Muscle of leg (tissue), 11 donors: ENCODE data around the gene SMCO1. TPM values are rescaled to one million over a fixed set of nuclear protein-coding genes. Genes with fewer than 3 reads are reported as not detected.
"Not testable (repeated sequence)": the region's sequence is repeated elsewhere in the genome, so short reads cannot be mapped to it uniquely, and the experiment has no call there.

Experiments
- DNase-seq: peaks from one replicate; pipeline ENCODE4 v3.0.0; 2013
- H3K27ac ChIP-seq: one replicate; pipeline ENCODE4 v1.5.1; 2013; ENCODE audit warnings: mild to moderate bottlenecking, low read length, control low read depth
- H3K27me3 ChIP-seq: one replicate; pipeline ENCODE4 v1.6.1; 2013; ENCODE audit warnings: low read length; ENCODE audit not compliant: control insufficient read depth, insufficient read depth
- H3K36me3 ChIP-seq: one replicate; pipeline ENCODE4 v1.6.1; 2013; ENCODE audit warnings: low read length; ENCODE audit not compliant: control insufficient read depth, insufficient read depth
- H3K4me1 ChIP-seq: one replicate; pipeline ENCODE4 v1.6.1; 2013; ENCODE audit warnings: low read length; ENCODE audit not compliant: control insufficient read depth, insufficient read depth
- H3K4me3 ChIP-seq: one replicate; pipeline ENCODE4 v1.5.1; 2013; ENCODE audit warnings: low read length, control low read depth
- H3K9me3 ChIP-seq: replicated peaks from 2 replicates; pipeline ENCODE4 v1.6.1; 2013; ENCODE audit warnings: low read depth, low read length; ENCODE audit not compliant: control insufficient read depth
- WGBS: methylation state at CpG from one replicate; pipeline ENCODE4 v1.1.5; 2013; ENCODE audit warnings: missing lambda C conversion rate; ENCODE audit not compliant: insufficient coverage; 5-methylcytosine and 5-hydroxymethylcytosine counted together
- polyA plus RNA-seq, 8 donors: library from polyadenylated mRNA; unstranded; fragments of 120-200 nt; gene quantifications; one replicate each; pipeline versions ENCODE4 v1.2.1 to v1.2.3, GENCODE V29; 2013; ENCODE audit warnings: inconsistent platforms in 1 of 8, low replicate concordance in 1 of 8; ENCODE audit not compliant: insufficient read length in 8 of 8, insufficient read depth in 1 of 8
- total RNA-seq: library from RNA; stranded (reverse); fragments of 120-200 nt; gene quantifications from one replicate; pipeline ENCODE4 v1.2.4, GENCODE V29; 2013

SMCO1 gene
- total and polyA plus RNA-seq, 9 donors: 1.2 to 4.1 (median 1.8) TPM

DNA sequence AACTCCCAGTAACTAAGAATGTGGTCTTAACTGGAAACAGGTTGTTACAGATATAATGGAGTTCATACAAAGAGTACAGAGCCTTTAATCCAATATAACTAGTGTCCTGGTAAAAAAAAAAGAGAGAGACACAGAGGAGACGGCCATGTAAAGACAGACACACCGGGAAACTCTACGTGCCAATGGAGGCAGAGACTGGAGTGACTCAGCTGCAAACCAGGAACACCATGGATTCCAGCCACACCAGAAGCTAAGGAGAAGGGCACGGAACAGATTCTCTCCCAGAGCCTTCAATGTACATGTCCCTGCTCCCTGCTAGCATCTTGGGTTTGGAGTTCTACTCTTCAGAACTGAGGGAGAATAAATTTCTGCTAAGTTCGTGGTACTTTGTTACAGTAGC lies 16.1 kb downstream of the SMCO1 start:
- Histone ChIP-seq H3K36me3 (peaks cover 6% of the 10 kb centered on the region), H3K27me3 (no peaks in the 10 kb centered on the region), H3K4me1 (peaks cover 11% of the 10 kb centered on the region), H3K4me3 (no peak overlapping the region), H3K9me3 (no peaks in the 10 kb centered on the region), H3K27ac (no peak overlapping the region)
- 87% methylated on average over 2 of the region's 5 CpGs for WGBS
- DNase-seq: no peak

DNA sequence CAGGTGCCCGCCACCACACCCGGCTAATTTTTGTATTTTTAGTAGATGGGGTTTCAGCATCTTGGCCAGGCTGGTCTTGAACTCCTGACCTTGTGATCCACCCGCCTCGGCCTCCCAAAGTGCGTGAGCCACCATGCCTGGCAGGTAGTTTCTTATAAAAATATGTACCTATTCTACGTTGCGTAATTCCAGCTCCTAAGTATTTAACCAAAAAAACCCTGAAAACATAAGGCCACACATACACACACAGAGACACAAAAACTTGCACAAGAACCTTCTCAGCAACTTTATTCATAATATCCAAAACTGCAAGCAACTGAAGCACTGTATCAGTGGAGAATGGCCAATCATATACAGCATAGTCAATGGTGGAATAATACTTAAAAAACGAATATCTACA lies 16.8 kb downstream of the SMCO1 start:
- H3K36me3 ChIP-seq: peaks cover 6% of the 10 kb centered on the region
- WGBS: no CpG with 5 or more reads among the region's 8 CpGs
- H3K27ac ChIP-seq: no peak overlapping the region
- no peaks in the 10 kb centered on the region for H3K9me3 ChIP-seq
- peaks cover 11% of the 10 kb centered on the region for H3K4me1 ChIP-seq
- no peak for DNase-seq
- H3K27me3 ChIP-seq: no peaks in the 10 kb centered on the region
- H3K4me3 ChIP-seq: no peak overlapping the region

DNA sequence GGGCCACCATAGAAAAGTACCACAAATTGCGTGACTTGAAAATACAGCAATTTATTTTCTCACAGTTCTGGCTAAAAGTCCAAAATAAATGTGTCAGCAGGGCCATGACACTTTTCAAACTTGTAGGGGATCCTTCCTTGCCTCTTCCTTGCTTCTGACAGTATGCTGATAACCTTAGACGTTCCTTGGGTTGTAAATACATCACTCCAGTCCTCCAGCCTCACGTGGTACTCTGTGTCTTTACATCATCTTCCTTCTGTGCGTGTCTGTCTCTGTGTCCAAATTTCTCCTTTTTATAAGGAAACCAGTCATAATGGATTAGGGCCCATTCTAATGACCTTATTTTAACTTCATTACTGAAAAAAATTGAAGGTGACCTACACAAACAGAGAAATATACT lies 19.0 kb downstream of the SMCO1 start:
- DNase-seq: no peak
- Histone ChIP-seq H3K27me3 (no peaks in the 10 kb centered on the region), H3K36me3 (peaks cover 7% of the 10 kb centered on the region), H3K4me1 (peaks cover 7% of the 10 kb centered on the region), H3K9me3 (no peaks in the 10 kb centered on the region), H3K27ac (no peak overlapping the region), H3K4me3 (no peak overlapping the region)
- 66% methylated on average over 2 of the region's 4 CpGs for WGBS

DNA sequence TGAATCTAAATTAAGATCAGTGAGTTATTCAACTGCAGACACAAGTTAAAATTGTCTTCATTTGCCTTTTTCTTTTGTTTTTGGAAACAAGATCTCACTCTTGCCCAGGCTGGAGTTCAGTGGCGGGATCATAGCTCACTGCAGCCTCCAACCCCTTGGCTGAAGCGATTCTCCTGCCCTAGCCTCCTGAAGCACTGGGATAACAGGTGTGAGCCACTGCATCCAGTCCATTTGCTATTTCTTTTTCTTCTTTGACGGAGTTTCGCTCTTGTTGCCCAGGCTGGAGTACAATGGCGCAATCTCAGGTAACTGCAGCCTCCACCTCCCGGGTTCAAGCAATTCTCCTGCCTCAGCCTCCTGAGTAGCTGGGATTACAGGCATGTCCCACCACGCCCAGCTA lies 21.9 kb downstream of the SMCO1 start:
- Histone ChIP-seq H3K4me1 (no peaks in the 10 kb centered on the region), H3K4me3 (no peak overlapping the region), H3K27ac (no peak overlapping the region), H3K27me3 (no peaks in the 10 kb centered on the region), H3K36me3 (peaks cover 4% of the 10 kb centered on the region), H3K9me3 (no peaks in the 10 kb centered on the region)
- 98% methylated on average over 7 of the region's 7 CpGs for WGBS
- no peak for DNase-seq

DNA sequence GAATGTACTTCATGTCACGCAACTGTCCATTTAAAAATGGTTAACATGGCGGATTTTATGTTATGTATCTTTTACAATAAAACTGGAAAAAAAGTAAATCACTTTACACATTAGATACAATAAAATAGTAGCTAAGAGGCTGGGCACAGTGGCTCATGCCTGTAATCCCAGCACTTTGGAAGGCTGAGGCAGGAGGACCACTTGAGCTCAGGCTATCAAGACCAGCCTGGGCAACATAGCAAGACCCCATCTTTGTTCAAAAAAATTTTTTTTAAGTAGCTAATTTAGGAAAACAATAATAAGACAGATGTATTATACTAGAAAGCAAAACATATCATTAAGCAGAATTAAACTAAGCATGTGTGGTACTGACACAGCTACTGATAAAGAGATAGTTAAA lies 23.1 kb downstream of the SMCO1 start:
- H3K4me3 ChIP-seq: no peak overlapping the region
- H3K9me3 ChIP-seq: no peaks in the 10 kb centered on the region
- no peak for DNase-seq
- H3K27ac ChIP-seq: no peak overlapping the region
- H3K36me3 ChIP-seq: peaks cover 9% of the 10 kb centered on the region
- WGBS: no CpG with 5 or more reads among the region's 2 CpGs
- no peaks in the 10 kb centered on the region for H3K4me1 ChIP-seq
- H3K27me3 ChIP-seq: no peaks in the 10 kb centered on the region

DNA sequence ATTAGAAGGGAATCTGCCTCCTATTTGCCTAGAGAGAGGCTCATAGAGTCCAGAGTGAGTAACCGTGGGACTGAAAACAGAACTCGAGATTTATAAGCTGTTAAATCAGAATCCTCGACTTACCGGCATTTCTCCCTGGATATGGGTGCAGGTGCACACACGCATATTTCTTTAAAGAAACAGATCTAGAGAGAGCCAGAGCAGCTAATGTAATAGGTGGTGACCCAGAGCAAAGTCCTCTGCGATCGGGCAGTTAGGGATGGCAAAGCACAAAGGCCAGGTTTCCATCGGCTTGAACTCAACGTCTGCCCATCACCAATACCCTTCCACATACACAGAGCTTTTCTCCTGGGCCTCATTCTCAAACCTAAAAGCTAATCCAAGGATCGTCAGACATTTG lies 25.4 kb downstream of the SMCO1 start:
- H3K36me3 ChIP-seq: peaks cover 19% of the 10 kb centered on the region
- H3K9me3 ChIP-seq: no peaks in the 10 kb centered on the region
- H3K4me1 ChIP-seq: no peaks in the 10 kb centered on the region
- whole genome bisulfite sequencing: 95% methylated on average over 5 of the region's 10 CpGs
- no peak for DNase-seq
- no peak overlapping the region for H3K4me3 ChIP-seq
- H3K27ac ChIP-seq: no peak overlapping the region
- H3K27me3 ChIP-seq: no peaks in the 10 kb centered on the region

DNA sequence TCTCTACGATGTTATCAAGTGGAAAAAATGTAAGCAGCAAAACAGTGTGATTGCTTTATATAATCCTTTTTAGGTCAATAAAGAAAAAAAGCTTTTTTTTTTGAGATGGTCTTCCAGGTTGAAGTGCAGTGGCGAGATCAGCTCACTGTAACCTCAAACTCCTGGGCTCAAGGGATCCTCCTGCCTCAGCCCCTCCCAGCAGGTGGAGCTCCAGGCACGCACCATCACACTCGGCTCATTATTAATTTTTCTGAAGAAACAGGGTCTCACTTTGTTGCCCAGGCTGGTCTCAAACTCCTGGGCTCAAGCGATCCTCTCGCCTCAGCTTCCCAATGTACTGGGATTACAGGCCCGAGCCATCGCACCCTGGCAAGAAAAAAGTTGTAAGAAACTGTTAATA lies 28.9 kb downstream of the SMCO1 start:
- H3K27me3 ChIP-seq: no peaks in the 10 kb centered on the region
- no peak overlapping the region for H3K27ac ChIP-seq
- no peaks in the 10 kb centered on the region for H3K4me1 ChIP-seq
- H3K9me3 ChIP-seq: no peaks in the 10 kb centered on the region
- H3K4me3 ChIP-seq: no peak overlapping the region
- WGBS: 88% methylated on average over 6 of the region's 8 CpGs
- H3K36me3 ChIP-seq: peaks cover 29% of the 10 kb centered on the region
- DNase-seq: no peak

DNA sequence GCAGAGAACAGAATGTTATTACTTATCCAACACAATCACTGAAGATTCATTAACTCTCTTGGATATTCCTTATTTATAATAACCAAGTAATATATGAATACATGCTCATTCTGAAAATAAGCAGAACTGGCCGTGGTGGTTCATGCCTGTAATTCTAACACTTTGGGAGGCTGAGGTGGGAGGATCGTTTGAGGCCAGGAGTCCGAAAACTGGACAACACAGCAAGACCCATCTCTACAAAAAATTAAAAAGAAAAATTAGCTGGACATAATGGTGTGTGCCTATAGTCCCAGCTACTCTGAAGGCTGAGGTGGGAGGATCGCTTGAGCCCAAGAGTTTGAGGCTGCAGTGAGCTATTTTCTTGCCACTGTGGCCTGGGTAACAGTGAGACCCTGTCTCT lies 37.5 kb downstream of the SMCO1 start:
- Histone ChIP-seq H3K27me3 (no peaks in the 10 kb centered on the region), H3K27ac (no peak overlapping the region), H3K4me3 (no peak overlapping the region), H3K4me1 (no peaks in the 10 kb centered on the region), H3K36me3 (peaks cover 40% of the 10 kb centered on the region), H3K9me3 (no peaks in the 10 kb centered on the region)
- WGBS: no CpG with 5 or more reads among the region's 4 CpGs
- DNase-seq: no peak

DNA sequence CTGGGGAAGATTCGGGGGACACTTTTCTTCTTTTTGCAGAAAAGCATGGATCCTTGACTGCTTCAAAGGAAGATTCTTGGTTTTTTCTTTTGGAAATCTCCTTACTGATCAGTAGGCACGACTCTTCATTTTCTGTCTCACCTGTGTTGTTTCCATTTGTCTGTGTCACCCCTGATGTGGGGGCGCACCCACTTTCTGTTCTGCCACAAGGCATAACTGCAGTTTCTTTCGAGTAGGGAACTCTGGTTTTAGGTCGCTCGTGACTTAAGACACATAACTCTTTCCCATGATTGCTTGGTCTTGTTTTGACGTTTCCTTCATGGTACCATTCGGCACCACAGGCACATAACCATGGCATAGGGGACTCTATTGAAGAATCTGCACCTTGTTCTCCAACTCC lies 42.9 kb downstream of the SMCO1 start:
- H3K4me3 ChIP-seq: no peak overlapping the region
- H3K27me3 ChIP-seq: no peaks in the 10 kb centered on the region
- no peak overlapping the region for H3K27ac ChIP-seq
- 97% methylated on average over 3 of the region's 8 CpGs for WGBS
- H3K9me3 ChIP-seq: no peaks in the 10 kb centered on the region
- no peak for DNase-seq
- H3K36me3 ChIP-seq: peaks cover 34% of the 10 kb centered on the region
- no peaks in the 10 kb centered on the region for H3K4me1 ChIP-seq

DNA sequence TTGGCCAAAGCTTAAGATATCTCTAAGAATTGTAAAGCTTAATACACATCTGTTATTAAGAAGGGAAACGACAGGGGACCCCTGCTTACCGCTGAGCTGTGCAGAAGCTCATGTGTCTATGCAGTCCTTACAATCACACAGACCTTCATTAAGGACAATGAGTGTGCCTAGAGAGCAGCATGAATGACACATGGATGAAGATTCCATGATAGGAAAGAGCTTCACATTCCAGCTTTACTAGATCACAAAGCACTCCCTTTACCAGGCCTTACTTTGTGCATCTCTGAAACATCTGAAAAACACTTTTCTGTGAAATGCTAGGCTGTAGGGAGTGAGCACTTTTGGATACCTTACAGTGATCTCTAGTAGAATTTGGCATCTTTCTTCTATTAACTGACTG lies 43.6 kb downstream of the SMCO1 start:
- H3K36me3 ChIP-seq: peaks cover 36% of the 10 kb centered on the region
- H3K27ac ChIP-seq: no peak overlapping the region
- no peaks in the 10 kb centered on the region for H3K27me3 ChIP-seq
- H3K4me3 ChIP-seq: no peak overlapping the region
- no peak for DNase-seq
- H3K9me3 ChIP-seq: no peaks in the 10 kb centered on the region
- WGBS: no CpG with 5 or more reads among the region's 2 CpGs
- H3K4me1 ChIP-seq: no peaks in the 10 kb centered on the region

DNA sequence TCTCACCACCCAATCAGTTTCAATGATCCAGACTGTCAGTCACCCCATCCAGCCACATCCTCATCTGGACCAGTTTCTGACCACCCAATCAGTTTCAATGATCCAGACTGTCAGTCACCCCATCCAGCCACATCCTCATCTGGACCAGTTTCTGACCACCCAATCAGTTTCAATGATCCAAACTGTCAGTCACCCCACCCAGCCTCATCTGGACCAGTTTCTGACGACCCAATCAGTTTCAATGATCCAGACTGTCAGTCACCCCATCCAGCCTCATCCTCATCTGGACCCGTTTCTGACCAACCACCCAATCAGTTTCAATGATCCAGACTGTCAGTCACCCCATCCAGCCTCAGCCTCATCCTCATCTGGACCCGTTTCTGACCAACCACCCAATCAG lies 45.0 kb downstream of the SMCO1 start:
- H3K36me3 ChIP-seq: peaks cover 36% of the 10 kb centered on the region
- H3K4me3 ChIP-seq, H3K27ac ChIP-seq, H3K9me3 ChIP-seq, H3K27me3 ChIP-seq, H3K4me1 ChIP-seq, DNase-seq: not testable (repeated sequence)
- whole genome bisulfite sequencing: 97% methylated on average over 3 of the region's 3 CpGs
